Measurements from ENCODE around the gene SNRNP27. TPM values are rescaled to one million over a fixed set of nuclear protein-coding genes. Genes with fewer than 3 reads are reported as not detected.

Gene SNRNP27
- total and polyA plus RNA-seq, 11 donors = 37.5 to 97.8 (median 55.0) TPM

- 50 to 63% (median 55%) methylated on average over 3 of the region's 3 CpGs for WGBS, 4 donors
- TF ChIP-seq POLR2A (IDR thresholded peaks at IDR 0.05) (no peak), CTCF (IDR thresholded peaks at IDR 0.05) (no peak)
- H3K36me3 ChIP-seq = peaks cover 0 to 66% (median 45%) of the 10 kb centered on the region in 9 donors
- no peaks in the 10 kb centered on the region for H3K9me3 ChIP-seq
- peak overlapping the region in 2 of 12 donors; percentile 15 to 87 for H3K4me3 ChIP-seq
- DNase-seq = no peak
- peaks cover 0 to 45% (median 14%) of the 10 kb centered on the region in 12 donors for H3K4me1 ChIP-seq
- intact Hi-C loops (cut with DNase I) = loop anchor here in 4 of 10 donors (5.0 to 10.0 kb wide), 4 partner anchors 149 to 387 kb away; partner anchors contain the start of gene FAM136A (in 1 of the 4)
- H3K27me3 ChIP-seq = no peaks in the 10 kb centered on the region
- peak overlapping the region in 11 of 12 donors; percentile 21 to 91 (median 43) for H3K27ac ChIP-seq
- ATAC-seq = no peak
Measured at GRCh38 chr2:69917852-69918251, 24.1 kb downstream of the SNRNP27 start.

- TF ChIP-seq POLR2A (IDR thresholded peaks at IDR 0.05) (no peak), CTCF (IDR thresholded peaks at IDR 0.05) (no peak)
- no peak for ATAC-seq
- 37 to 71% (median 44%) methylated on average over 3 of the region's 3 CpGs for WGBS, 4 donors
- Histone ChIP-seq H3K36me3 (peaks cover 0 to 69% (median 51%) of the 10 kb centered on the region in 9 donors), H3K9me3 (no peaks in the 10 kb centered on the region), H3K27ac (peak overlapping the region in 10 of 12 donors; percentile 30 to 91 (median 45)), H3K4me3 (peak overlapping the region in 1 of 12 donors; percentile 87), H3K27me3 (no peaks in the 10 kb centered on the region), H3K4me1 (peaks cover 0 to 41% (median 14%) of the 10 kb centered on the region in 12 donors)
- intact Hi-C loops (cut with DNase I) = loop anchor here in 4 of 10 donors (5.0 to 10.0 kb wide), 4 partner anchors 149 to 386 kb away; partner anchors contain the start of gene FAM136A (in 1 of the 4)
- no peak for DNase-seq
Measured at GRCh38 chr2:69918401-69918800, 24.6 kb downstream of the SNRNP27 start.

DNA sequence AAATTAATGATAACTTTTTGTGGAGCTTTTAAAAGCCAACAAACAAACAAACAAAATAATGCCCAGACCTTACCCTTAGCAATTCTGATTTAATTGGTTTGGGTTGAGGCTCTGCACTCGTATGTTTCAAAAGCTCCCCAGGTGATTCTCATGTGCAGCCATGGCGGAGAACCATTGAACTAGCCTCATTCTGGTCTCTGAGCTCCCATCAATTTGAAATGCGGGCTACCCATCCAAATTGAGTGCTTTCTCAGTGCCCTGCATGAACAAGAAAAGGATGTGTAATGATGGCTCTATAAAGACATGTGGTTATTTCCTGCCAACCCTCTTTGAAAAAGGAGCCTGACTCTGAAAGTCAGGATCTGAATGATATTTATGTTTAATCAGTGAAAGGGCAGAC is 29.4 kb downstream of the SNRNP27 start:
- TF ChIP-seq CTCF (IDR thresholded peaks at IDR 0.05) (no peak), POLR2A (IDR thresholded peaks at IDR 0.05) (no peak)
- H3K4me1 ChIP-seq = peaks cover 0 to 35% (median 0%) of the 10 kb centered on the region in 12 donors
- H3K36me3 ChIP-seq = peaks cover 0 to 91% (median 80%) of the 10 kb centered on the region in 9 donors
- H3K27me3 ChIP-seq = no peaks in the 10 kb centered on the region
- no peak for ATAC-seq
- H3K4me3 ChIP-seq = no peak overlapping the region
- no peak overlapping the region for H3K27ac ChIP-seq
- 94 to 98% (median 96%) methylated on average over 3 of the region's 3 CpGs for WGBS, 4 donors
- intact Hi-C loops (cut with DNase I) = loop anchor here in 1 of 10 donors (10.0 kb wide), 1 partner anchor 132 kb away; no protein-coding TSS in a partner anchor
- H3K9me3 ChIP-seq = no peaks in the 10 kb centered on the region
- no peak for DNase-seq

DNA sequence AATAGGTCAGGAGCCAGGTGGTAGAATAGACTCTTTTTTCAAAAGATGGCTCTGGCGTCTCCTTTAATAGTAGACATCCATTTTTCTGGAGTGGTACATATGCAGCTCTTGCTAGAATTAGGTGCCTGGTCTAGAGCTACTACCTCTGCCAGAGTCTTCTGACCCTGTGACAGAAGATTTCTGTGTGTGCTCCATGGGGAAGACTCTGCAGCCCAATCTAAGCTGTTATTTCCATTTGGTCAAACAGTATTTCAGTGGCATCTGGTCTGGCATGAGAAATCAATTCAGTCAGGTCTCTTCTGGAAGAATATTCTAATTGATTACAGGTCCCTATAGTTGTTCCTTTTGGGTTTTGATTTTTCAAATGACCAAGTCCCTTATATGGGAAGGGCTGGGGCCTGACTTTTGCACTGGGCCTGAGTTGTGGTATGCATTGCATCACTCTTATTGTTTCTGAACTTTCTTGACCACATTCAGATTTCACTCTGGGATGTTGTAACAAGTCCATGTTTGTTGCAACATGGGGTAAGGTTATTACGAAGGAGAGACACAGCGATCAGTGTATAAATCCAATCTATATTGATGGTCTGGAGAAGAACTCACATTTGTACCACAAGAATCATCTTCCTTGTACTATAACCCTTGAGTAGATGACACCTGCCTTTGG is 33.2 kb downstream of the SNRNP27 start:
- peaks cover 0 to 69% (median 47%) of the 10 kb centered on the region in 9 donors for H3K36me3 ChIP-seq
- H3K4me3 ChIP-seq = no peak overlapping the region
- intact Hi-C loops (cut with DNase I) = loop anchor here in 2 of 10 donors (5.0 to 10.0 kb wide), 2 partner anchors 128 to 135 kb away; no protein-coding TSS in a partner anchor
- 76 to 93% (median 82%) methylated on average over 3 of the region's 3 CpGs for WGBS, 4 donors
- DNase-seq (no peak), ATAC-seq (peak in 3 of 4 donors; percentile 24 to 70 (median 39))
- H3K4me1 ChIP-seq = peaks cover 0 to 50% (median 0%) of the 10 kb centered on the region in 12 donors
- TF ChIP-seq CTCF (IDR thresholded peaks at IDR 0.05) (no peak), POLR2A (IDR thresholded peaks at IDR 0.05) (no peak)
- H3K9me3 ChIP-seq = no peaks in the 10 kb centered on the region
- no peaks in the 10 kb centered on the region for H3K27me3 ChIP-seq
- peak overlapping the region in 1 of 12 donors; percentile 6 for H3K27ac ChIP-seq
